Measurements from ENCODE around the gene RABGAP1L. TPM values are rescaled to one million over a fixed set of nuclear protein-coding genes. Genes with fewer than 3 reads are reported as not detected.

The RABGAP1L gene
- total RNA-seq, 4 donors from 2014 or later: 42.4 to 74.5 (median 49.1) TPM

GRCh38 chr1:174156437-174156836 is 2.9 kb upstream of the RABGAP1L start:
- no peak for DNase-seq (ENCODE audit: low spot score in 2 of 2)
- H3K9me3 ChIP-seq: no peaks in the 10 kb centered on the region
- no peaks in the 10 kb centered on the region for H3K27me3 ChIP-seq
- no peak overlapping the region for H3K4me3 ChIP-seq
- H3K36me3 ChIP-seq: no peaks in the 10 kb centered on the region
- H3K4me1 ChIP-seq: peaks cover 0 to 25% (median 0%) of the 10 kb centered on the region in 4 donors
- 93 to 97% methylated on average over 1 of the region's 1 CpG for WGBS, 2 donors
- TF ChIP-seq EP300 (IDR thresholded peaks at IDR 0.05) (no peak), POLR2A (IDR thresholded peaks at IDR 0.05) (no peak), CTCF (IDR thresholded peaks at IDR 0.05) (no peak)
- H3K27ac ChIP-seq: no peak overlapping the region

GRCh38 chr1:174157157-174157806 is 2.0 kb upstream of the RABGAP1L start:
- peaks cover 0 to 32% (median 0%) of the 10 kb centered on the region in 4 donors for H3K4me1 ChIP-seq
- H3K36me3 ChIP-seq: no peaks in the 10 kb centered on the region
- H3K4me3 ChIP-seq: no peak overlapping the region
- no peaks in the 10 kb centered on the region for H3K27me3 ChIP-seq
- no peak for DNase-seq (ENCODE audit: low spot score in 2 of 2)
- WGBS, 2 donors: 73 to 79% methylated on average over 3 of the region's 3 CpGs
- no peak for TF ChIP-seq CTCF (IDR thresholded peaks at IDR 0.05)
- no peak for TF ChIP-seq POLR2A (IDR thresholded peaks at IDR 0.05)
- no peak for TF ChIP-seq EP300 (IDR thresholded peaks at IDR 0.05)
- no peak overlapping the region for H3K27ac ChIP-seq
- no peaks in the 10 kb centered on the region for H3K9me3 ChIP-seq

GRCh38 chr1:174158767-174159251 is 511 bp upstream of the RABGAP1L start:
- Histone ChIP-seq H3K27ac (peak overlapping the region; percentile 74 to 96 (median 86)), H3K27me3 (no peaks in the 10 kb centered on the region), H3K36me3 (no peaks in the 10 kb centered on the region), H3K9me3 (no peaks in the 10 kb centered on the region), H3K4me3 (peak overlapping the region; percentile 42 to 98 (median 89)), H3K4me1 (peaks cover 0 to 28% (median 0%) of the 10 kb centered on the region in 4 donors)
- 2 to 3% methylated on average over 22 to 23 of the region's 23 CpGs for WGBS, 2 donors
- DNase-seq (ENCODE audit: low spot score in 2 of 2): no peak
- TF ChIP-seq POLR2A (IDR thresholded peaks at IDR 0.05) (no peak), EP300 (IDR thresholded peaks at IDR 0.05) (no peak), CTCF (IDR thresholded peaks at IDR 0.05) (no peak)

- TF ChIP-seq EP300 (IDR thresholded peaks at IDR 0.05) (no peak), CTCF (IDR thresholded peaks at IDR 0.05) (no peak), POLR2A (IDR thresholded peaks at IDR 0.05) (no peak)
- Histone ChIP-seq H3K4me1 (peaks cover 0 to 28% (median 0%) of the 10 kb centered on the region in 4 donors), H3K27ac (peak overlapping the region; percentile 80 to 96 (median 92)), H3K36me3 (no peaks in the 10 kb centered on the region), H3K9me3 (no peaks in the 10 kb centered on the region), H3K27me3 (no peaks in the 10 kb centered on the region), H3K4me3 (peak overlapping the region; percentile 86 to 98 (median 94))
- 0 to 2% methylated on average over 13 to 14 of the region's 14 CpGs for WGBS, 2 donors
- peak; percentile 32 to 35 for DNase-seq (ENCODE audit: low spot score in 2 of 2)
Measured at GRCh38 chr1:174160109-174160473, 771 bp downstream of the RABGAP1L start.

- H3K9me3 ChIP-seq: no peaks in the 10 kb centered on the region
- H3K27ac ChIP-seq: peak overlapping the region in 2 of 4 donors; percentile 91 to 93
- no peaks in the 10 kb centered on the region for H3K36me3 ChIP-seq
- no peaks in the 10 kb centered on the region for H3K27me3 ChIP-seq
- 71% methylated on average over 5 of the region's 5 CpGs for whole genome bisulfite sequencing, 2 donors
- peak overlapping the region in 2 of 4 donors; percentile 86 to 98 for H3K4me3 ChIP-seq
- peaks cover 0 to 29% (median 0%) of the 10 kb centered on the region in 4 donors for H3K4me1 ChIP-seq
- TF ChIP-seq CTCF (IDR thresholded peaks at IDR 0.05): no peak
- no peak for TF ChIP-seq EP300 (IDR thresholded peaks at IDR 0.05)
- TF ChIP-seq POLR2A (IDR thresholded peaks at IDR 0.05): no peak
- no peak for DNase-seq (ENCODE audit: low spot score in 2 of 2)
Measured at GRCh38 chr1:174160603-174161002, 1.3 kb downstream of the RABGAP1L start.
